CD4-positive, alpha-beta T cell treated with Interleukin-15 for 4 hours (primary cell): Measurements from ENCODE around the gene STXBP6.

ENCODE experiments used
- DNase-seq: peaks from one replicate; pipeline ENCODE4 v3.0.0-alpha.2; 2020; ENCODE audit warnings: low spot score

Gene STXBP6

DNA sequence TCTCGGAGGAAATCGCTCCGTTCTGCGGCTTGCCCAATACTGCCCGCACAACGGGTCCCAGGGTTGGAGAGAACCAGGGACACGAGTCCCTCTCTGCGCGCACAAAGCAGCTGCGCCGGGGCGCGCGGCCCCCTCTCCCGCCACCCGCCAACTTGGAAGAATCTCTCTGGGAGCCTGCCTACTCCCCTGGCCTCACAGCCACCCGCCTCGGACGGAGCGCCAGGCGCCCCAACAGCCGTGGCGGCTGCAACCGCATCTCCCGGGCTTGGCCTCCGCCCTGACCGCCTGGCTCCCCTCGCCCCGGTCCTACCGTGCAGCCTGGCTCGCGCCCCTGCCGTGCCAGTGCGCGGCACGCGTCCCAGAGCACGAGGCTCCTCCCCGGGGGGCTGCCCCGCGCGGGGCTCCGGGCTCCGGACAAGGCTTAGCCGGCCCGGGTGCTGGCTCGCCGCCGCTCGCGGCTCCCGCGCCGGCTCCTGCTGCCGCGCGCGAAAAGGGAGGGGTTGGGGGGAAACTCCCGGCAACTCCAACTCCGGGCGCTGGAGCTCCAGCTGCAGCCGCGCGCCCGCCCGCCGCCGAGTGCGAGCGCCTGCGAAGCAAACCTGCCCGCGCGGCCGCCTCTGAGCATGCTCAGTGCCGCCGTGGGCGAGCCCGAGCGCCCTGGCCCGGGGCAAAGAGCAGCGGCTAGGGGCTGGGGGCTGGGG lies at the start of gene STXBP6:
STXBP6 (minus strand) TSS at position 580 of the 701 bp plus-strand sequence. CDS start 75,329 bp downstream, outside the sequence.
- no peak for DNase-seq

DNA sequence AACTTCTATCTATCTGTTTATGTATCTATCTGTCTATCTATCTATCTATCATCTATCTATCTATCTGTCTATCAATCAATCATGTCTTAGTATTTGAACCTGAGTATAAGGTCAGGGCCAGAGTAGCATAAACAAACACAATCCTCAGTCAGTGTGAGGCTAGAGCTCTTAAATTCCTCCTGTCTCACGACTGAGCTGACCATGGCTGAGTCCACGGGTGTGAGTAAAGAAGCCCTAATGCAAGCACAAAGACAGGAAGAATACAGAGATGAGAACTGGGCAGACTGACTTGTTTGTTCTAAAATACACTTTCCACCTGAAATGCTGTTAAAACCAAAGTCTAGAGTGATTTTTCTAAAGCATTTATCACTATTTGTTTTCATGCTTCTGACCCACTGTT lies 47.2 kb upstream of the STXBP6 start:
- no peak for DNase-seq

DNA sequence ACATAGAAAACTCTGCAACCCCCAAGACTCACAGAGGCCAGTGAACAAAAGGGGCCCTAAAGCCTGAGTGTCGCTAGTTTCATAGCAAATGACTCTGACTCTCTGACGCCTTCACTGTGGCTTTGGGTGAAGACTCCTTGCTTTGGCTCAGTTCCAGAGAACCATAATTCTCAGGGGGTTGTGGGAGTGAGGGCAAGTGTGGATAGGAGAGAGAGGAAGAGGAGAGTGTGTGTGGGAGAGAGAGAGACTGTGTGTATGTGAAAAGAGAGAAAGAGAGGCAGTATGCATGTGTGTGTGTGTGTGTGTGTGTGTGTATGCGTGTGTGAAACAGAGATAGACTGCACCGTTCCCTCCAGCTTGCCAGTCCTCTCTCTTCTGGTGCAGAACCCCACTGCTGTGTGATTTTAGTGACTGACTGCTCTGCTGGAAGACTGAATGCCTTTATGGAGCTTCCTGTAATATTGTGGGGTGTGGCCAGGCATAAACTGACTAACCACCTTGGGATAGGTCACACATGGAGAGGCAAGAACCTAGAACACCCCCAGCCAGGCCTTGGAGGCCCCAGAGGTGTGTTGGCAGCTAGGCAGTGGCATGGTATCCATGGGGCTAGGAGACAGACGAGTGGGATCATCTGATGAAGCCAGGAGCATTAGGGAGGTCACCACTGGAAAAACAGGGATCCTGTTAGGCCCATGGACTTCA lies 45.9 kb upstream of the STXBP6 start:
- no peak for DNase-seq

DNA sequence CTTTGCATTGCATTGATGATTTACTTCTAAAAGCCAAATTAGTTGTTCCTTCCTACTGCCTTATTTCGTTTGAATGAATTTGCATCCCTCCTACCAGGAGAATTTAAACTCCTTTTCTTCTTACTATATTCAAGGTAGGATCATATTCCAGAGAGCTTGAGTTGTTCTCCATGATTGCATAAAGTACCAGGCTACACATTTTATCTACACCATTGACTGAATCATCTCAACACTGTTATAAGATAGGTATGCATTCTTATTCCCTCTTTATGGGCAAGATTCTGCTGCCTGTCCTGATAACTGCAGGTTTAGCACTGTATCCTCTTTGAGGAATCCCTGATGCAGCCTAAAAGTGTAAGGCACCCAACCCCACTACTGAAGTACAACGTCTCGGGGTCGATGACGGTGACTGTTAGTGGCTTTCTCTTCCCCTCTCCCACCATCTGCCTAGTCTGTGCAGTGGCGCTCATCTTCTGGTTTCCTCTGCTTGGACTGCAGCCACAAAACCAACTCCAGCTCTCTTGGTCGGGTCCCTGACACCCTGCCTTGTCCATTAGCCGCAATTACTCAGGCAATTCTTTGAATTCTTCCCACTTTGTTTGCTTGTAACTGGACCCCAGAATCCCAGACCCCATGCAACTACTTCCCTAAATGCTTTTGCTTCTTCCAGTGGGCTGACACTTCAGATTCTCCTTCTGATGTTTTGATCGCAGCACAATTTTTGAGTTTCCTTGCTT lies 44.4 kb upstream of the STXBP6 start:
- DNase-seq, result no peak

DNA sequence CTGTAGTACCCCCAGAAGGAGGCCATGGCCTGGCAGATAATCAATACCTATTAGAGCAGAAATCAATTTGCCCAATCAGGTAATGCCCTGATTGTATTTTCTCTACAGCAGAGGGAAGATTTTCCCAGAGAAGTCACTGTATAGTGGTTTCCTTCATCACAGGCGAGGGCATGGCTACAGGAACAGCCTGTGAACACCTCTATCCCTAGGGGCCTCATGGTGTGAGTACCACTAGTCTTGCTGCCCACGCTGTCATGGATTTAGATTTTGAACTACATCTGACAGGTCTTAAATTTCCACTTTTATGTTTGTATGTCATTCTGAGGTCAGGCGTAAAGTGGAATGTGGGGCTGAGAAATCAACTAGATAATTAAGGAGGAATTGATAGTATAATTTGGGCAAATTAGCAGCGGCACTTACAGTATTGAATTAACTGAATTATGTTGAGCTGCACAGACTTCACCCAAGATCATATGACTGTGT lies 42.4 kb upstream of the STXBP6 start:
- DNase-seq, result no peak

DNA sequence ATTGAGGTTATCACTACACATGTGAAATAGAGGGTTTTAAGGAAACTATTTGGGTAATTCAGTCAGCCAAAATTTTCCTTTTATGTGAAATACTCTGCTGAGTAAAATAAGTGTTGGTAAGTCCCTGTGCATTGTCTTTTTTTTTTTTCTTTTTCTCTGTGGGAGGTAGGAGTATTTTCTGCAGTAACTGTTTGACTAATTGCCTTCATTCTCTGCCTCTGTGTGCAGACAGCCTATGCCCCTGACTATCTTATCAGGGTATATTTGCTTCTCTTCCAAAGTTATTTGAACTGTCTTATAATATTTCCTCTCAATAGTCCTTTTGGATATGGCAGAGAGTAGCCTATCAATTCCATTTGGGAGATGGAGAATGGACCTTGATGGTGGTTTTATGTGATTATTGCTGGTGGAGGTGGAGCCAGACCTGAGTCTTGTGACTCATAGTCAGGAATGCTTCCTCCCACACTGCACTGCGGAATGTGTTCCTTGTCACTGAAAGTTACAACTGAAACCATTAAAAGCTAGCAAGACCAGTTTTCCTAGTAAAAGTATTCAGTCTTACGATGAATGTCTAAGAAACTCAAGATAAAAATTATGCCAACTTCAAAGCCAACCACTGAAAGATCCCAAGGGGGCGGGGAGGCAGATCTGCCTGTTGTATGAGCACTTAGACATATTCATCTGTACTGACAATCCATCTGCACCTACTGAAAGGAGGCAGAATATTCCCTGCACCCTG lies 40.9 kb upstream of the STXBP6 start:
- no peak for DNase-seq

DNA sequence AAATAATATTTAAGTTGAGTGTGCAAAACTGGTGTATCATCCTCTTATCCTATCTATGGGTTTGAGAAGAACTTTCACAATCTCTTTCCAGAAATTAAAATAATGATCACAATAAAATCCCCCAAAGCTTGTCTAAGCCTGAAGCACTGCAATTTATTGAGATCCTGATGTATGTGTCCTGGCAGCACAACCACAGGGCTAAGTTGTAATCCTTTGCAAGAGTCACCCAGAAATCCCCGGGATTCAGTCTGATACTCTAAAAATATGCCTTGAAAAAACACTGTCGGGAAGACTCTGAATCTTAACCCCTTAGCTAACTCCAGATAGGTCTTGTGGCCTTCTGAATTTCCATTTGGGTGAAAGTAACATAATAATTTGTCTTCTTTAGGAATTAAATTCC lies 40.3 kb upstream of the STXBP6 start:
- no peak for DNase-seq

DNA sequence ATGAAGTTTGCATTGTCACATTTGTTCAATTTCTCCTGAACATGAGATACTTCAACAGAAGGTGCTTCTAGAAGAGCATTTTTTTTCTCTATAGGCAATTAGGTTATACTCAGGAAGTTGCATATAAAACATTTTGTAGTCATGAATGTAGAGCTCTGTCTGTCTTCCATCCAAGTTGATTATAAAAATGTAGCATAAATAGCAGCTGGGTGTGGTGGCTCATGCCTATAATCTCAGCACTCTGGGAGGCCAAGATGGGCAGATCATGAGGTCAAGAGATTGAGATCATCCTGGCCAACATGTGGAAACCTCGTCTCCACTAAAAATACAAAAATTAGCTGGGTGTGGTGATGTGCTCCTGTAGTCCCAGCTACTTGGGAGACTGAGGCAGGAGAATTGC lies 39.5 kb upstream of the STXBP6 start:
- DNase-seq, result no peak

DNA sequence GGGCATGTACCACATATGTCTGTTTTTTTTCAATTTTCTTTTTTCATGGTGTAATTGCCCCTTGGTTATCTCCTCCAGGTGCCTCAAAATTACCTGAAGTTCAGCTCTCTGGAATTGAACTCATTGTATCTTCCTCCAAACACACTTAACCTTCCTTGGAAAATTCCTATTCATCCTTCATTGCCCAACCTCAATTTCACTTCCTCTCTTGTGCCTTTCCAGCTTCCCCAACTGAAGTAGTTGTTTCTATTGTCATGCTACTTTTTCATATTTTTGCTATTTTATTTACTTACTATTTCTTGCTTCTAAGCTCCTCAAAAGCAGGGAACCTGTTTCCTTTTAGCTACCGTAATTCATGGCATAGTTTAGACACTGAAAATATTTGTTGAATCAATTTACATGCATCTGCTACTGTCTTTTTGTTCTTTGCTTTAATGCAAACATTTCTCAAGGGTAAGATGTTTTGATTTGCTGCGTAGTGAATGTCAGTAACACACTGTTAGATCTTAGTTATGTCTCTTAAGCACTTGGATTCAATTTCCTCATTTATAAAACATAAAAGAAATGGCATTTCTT lies 37.0 kb upstream of the STXBP6 start:
- no peak for DNase-seq

DNA sequence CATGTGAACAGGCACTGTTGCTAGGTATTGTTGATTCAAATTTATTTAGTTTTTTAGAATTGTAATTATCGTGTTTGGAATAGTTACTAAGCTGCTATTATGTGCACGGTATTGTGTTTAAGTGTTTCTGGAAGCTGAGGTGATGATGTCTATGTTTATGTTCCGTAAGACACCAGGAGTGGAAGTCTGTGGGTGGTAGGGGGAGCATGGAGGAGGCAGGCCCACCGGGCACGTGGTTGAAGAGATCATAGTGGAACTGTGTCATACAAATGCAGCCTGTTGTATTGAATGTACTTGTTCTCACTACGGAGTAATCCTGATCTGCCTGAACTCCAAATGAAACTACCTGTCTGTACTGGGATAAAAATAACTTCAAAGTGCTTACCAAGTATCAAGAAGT lies 36.1 kb upstream of the STXBP6 start:
- DNase-seq, result no peak

DNA sequence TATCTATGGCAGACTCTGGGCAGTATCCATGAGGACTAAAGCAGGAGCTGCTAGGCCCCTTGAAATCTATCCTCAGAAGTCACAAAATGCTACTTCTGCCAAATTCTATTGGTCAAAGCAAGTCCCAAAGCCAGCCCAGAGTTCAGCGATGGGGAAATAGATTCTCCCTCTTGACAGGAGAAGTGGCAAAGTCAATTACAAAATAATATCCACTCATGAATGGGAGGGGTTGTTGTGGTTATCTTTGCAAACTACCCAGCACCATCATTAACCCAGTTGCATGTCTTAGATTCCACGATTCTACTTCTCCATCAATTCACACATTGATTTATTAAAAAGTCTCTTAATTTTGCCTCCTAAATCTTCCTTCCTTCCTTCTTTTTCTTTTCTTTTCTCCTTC lies 30.7 kb upstream of the STXBP6 start:
- DNase-seq, result no peak

DNA sequence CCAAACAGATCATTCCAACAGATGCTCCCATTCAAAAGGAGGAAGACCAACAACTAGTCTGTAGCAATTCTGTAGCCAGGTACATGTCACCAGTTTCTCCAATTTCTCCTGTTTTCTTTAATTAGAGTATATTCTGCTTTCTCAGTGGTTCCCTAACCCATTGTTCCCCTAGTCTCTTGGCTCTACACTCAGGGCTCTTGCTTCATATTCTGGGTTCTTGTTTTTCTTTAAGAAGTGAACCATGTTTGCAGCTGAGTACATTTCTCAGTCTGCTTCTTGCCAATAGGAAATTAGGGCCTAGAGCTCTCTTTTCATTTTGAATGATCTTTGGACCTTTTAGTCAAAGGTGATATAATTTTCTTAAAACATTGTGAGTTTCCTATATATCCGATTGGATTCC lies 29.4 kb upstream of the STXBP6 start:
- no peak for DNase-seq

DNA sequence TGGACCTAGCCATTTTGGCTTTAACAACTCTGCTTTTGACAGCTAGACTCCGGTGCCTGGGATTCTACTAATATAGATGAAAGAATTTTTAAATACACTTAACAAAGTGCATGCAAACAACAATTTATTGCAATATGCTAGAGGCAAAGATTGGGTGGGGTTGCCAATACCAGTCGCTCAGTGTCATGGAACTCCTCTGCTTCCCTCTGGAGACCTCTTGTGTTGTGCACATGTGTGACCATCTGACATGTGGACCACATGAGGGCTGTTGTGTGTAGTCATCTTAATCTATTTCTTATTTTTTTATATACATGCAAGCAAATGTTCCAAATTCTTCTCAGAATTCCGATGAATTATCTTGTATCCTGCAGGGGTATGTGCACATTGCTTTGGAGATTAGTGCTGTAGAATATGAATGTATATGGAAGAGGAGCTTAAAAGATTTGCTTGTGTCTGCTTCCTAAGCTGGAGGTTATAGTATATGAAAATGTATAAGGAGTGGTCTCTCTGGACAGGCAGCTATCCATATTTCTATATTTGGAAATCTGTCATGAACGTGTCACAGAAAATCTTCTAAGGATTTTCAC lies 24.2 kb upstream of the STXBP6 start:
- no peak for DNase-seq

DNA sequence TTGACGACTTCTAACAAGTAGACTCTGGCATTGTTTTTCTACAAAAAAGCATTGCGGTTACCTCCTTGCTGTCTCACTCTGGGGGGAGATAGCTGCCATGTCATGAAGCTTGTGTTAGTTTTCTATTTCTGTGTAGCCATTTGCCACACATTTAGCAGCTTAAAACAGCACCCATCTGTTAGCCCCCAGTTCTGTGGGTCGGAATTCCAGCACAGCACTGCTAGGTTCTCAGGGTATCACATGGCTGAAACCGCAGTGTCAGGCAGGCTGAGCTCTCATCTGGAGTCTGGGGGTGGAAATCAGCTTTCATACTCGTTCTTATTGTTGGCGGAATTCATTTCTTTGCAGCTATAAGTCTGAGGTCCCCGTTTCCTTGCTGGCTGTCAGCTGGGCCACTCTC lies 19.9 kb upstream of the STXBP6 start:
- DNase-seq, result no peak

DNA sequence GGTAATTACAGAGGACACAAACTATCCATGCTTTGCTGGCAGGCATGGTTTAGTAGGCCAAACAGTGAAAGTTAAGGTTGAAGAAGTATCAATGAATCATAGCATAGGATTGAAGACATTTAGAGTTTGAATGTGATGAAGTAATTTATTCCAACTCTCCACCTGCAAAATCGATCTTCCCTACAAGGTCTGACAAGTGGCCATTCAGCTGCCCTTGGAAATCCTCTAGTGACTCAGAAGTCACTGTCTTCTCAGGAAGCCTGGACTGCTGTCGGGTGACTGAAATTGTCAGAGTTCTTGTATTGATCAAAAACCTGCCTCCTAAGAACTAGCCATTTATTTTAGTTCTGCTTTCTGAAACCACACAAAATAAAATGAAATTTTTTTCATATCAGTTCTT lies 17.7 kb upstream of the STXBP6 start:
- no peak for DNase-seq

DNA sequence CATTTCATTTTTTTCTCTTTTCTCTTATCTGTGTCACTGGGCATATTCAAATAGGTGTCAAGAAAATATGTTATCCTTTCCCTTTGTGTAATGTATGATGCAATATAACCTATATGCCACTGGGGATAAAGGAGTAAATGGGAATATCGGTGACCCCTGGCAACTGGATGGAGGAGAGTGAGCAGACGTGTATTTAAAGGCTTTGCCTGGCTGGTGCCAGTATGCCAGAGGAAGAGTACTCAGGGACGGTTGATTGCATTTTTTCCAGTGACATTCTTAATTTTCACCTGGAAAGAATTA lies 12.0 kb upstream of the STXBP6 start:
- no peak for DNase-seq

DNA sequence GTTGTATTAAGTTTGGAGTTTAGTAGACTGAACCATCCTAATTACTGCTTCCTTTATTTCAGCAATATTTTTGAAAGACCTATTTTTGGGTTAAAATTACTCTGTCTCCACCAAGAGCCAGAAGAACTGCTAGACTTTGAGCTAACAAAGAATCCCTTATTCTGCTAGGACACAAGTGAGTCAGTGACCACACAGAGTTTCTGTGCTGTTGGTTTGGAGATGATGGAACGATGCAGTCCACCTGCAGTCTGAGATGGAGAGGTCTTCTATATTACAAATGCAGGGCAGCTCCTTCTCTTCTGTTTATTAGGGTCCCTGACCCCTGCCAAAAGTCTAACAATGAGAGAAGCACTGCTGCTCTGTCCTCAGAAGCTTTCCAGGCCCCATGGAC lies 6.7 kb upstream of the STXBP6 start:
- DNase-seq, result no peak

DNA sequence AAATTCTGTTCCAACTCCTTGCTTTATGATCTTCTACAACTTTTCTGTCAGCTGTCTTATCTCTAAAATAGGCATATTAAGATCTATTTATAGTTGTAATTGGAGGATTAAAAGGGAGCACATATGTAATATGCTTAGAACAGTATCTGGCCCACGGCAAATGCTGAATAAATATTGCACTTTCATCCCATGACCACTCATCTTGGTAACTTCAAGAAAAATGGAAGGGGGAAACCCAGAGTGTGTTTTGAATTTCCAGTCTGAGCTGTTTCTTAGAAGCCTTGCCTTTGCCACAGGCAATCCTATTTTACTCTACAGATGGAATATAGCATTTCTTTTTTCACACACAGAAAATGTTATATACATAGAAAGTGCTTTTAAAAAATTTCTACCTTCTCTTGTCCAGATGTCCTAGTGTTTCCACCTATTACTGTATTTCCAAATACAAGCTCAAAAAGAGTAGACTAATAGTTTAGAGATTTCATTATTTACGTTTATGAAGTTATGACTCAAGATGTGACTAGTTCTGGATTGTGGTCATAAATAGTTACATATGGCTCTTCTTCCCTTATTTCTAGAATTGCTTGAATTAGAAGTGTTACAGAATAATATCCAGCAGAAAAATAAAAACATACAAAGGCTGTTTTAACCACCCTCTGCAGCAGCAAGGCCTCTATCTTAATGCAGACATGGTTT lies 6.2 kb upstream of the STXBP6 start:
- DNase-seq, result no peak

DNA sequence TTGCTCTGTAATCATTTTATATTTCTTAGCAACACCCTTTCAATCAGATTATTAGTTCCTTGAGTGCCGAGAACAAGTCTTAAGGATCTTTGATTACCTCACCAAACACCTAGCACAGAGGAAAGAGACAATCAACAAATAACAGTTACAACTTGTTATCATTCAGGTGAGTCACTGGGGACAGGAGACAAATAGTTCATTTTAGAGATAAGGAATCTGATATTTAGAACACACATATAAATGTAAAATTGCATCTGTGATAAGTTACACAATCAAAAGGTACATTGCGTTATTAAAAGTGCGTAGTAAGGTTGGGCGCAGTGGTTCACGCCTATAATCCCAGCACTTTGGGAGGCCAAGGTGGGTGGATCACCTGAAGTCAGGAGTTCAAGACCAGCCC lies 5.1 kb upstream of the STXBP6 start:
- no peak for DNase-seq

DNA sequence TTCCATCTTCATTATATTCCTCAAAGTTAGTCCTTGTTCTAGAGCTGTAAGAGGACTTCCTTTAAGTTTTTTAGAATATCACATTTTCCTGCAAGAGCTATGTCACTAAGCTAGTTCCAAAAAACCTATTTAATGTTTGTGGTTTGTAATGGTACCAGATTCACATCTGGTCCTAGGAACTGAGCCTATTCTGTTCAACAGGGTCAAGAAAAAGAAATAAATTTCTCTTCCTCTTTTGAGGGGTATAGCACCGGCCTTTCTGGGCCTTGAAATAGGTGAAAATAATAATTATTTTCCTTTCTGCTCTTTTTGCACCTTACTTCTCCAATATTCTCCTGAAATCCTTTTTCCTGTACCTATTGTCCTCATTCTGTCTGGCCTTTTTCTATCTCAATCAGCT lies 3.6 kb upstream of the STXBP6 start:
- no peak for DNase-seq

DNA sequence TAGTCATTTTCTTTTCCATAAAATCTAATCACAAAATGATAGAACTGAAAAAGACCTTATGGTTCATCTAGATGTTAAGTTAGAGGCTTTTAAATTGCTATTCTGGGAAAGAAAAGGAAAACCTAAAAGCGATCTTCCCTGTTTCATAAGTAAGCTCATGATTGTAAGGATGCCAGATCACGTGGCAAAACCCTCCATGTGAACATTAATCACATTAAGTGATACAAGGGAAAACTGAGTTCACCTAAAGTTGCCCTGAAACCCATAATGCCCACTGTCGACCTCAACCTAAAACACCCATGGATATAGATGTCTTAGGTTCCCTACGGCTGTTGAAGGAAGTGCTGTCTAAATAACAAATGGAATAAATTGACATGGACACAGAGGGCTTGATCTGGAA lies 3.0 kb upstream of the STXBP6 start:
- DNase-seq, result no peak
